Suppressor macrophage treated with lipopolysaccharide for 1 hour (primary cell): ENCODE measurements around the gene SLC5A2.
A peak's percentile ranks its signal among the peaks of the same experiment; 100 is the strongest.
"Not testable (repeated sequence)": the region's sequence is repeated elsewhere in the genome, so short reads cannot be mapped to it uniquely, and the experiment has no call there.

Experiments used
- DNase-seq, 3 donors: peaks; one replicate each; pipeline ENCODE4 v3.0.0-alpha.2; 2020 to 2022

Gene SLC5A2

GRCh38 chr16:31530405-31530804 lies 47.5 kb downstream of the SLC5A2 start:
- no peak for DNase-seq

- DNase-seq = peak in 1 of 3 donors; percentile 10
Observed at GRCh38 chr16:31531096-31531495, 48.2 kb downstream of the SLC5A2 start.

- DNase-seq = no peak
Observed at GRCh38 chr16:31532120-31532519, 49.2 kb downstream of the SLC5A2 start.

GRCh38 chr16:31532896-31533295 lies 50.0 kb downstream of the SLC5A2 start:
- DNase-seq = peak in 2 of 3 donors; percentile 21 to 24

- peak in 1 of 3 donors; percentile 5 for DNase-seq
Observed at GRCh38 chr16:31535737-31536136, 52.8 kb downstream of the SLC5A2 start.

- peak in 1 of 3 donors; percentile 13 for DNase-seq
Observed at GRCh38 chr16:31536804-31537361, 54.0 kb downstream of the SLC5A2 start.

- peak; percentile 9 to 21 (median 17) for DNase-seq
Observed at GRCh38 chr16:31537362-31538242, 54.7 kb downstream of the SLC5A2 start.

- DNase-seq = peak in 1 of 3 donors; percentile 1
Observed at GRCh38 chr16:31538243-31538598, 55.3 kb downstream of the SLC5A2 start.

- not testable (repeated sequence) for DNase-seq
Observed at GRCh38 chr16:31539762-31540161, 56.8 kb downstream of the SLC5A2 start.
